Stimulated activated CD8-positive, alpha-beta memory T cell treated with anti-CD3 and anti-CD28 coated beads, Interleukin-15, amount 100 ng/mL, for 48 hours (primary cell): ENCODE results near the gene HIVEP1.

ENCODE experiments used
- DNase-seq, 2 donors: peaks; one replicate each; pipeline ENCODE4 v3.0.0-alpha.2; 2020; ENCODE audit warnings: low read depth in 2 of 2

HIVEP1 gene

GRCh38 chr6:12189150-12189549 lies 177.0 kb downstream of the HIVEP1 start:
- no peak for DNase-seq

- DNase-seq, result no peak
Measured at GRCh38 chr6:12189661-12190060, 177.5 kb downstream of the HIVEP1 start.

DNA sequence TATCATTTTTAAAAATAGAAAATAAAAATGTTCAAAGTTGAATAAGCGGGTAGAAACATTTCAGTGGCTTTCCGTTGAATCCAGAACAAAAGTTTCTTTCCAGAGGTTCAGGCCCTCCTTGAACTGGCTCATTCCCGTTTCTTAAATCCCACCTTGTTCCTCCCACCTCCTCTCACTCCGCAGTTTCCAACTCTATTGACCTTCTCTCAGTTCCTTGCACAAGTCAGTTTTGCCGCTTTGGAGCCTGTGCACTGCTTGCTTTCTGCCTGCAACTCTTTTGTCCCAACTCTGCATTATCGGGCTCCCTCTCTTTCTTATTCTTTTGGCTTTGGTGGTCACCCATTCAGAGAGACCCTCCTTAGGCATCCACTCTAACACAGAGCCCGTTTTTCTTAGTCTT lies 178.1 kb downstream of the HIVEP1 start:
- DNase-seq, result no peak

DNA sequence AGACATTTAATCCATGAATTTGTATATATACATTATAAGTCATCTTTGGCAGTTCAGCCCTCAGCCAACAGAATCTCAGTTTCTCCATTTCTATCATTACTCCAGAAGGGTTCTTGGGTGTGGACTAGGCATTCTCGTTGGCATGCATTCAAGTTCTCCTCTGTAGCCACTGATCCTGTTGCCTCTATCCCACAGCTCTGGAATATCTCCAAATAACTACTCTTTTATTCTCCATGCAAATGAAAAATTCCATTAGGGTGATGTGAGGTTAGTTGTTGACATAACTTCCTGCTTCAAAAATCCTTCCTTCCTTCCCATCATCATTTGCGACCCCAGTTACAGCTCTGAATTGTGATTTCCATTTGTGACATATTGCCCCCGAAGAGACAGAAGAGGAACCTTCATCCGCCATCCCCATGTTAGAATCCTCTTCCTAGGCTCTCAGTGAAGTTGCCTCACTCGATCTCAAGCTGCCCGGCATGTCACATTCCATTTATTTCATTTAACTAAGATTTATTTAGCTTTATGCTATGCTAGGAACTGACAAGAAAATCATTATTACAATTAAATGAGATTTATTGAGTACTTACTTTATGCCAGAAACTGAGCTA lies 184.3 kb downstream of the HIVEP1 start:
- no peak for DNase-seq

DNA sequence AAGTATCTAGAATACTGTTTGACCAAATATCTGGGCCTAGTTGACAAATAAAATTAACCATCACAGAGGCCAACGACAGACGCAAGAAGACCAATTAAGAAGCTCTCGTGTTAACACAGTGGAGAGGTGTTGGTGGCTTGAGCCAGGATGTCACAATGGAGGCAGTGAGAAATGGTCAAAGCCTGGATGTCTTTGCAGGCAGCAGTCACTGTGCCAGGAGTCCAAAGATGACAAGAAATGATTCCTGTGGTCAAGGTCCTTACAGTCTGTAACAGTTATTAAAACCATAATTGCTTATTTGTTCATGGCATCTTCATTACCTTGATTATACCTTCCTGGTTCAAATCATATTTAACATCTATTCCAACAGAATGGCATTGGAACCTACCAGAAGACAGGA lies 186.7 kb downstream of the HIVEP1 start:
- no peak for DNase-seq

DNA sequence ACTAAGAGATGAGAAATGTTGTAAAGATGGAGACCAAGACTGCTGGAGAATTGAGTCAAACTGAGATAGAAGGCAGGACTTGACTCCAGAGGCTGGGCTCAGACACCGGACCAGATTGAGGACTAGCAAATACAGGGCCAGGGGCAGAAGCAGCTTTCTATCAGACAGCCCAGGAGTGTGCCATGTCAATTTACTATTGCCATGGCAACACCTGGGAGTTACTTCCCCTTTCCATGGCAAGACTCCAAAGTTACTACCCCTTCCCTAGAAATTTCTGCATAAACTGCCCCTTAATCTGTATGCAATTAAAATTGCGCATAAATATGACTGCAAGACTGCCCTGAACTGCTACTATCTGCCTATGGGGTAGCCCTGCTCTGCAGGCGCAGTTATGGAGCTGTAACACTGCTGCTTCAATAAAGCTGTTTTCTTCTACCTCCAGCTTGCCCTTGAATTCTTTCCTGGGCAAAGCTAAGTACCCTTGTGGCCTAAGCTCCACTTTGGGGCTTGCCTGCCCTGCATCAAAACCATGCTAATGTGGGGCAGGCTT lies 188.0 kb downstream of the HIVEP1 start:
- no peak for DNase-seq

- no peak for DNase-seq
Measured at GRCh38 chr6:12200761-12201160, 188.6 kb downstream of the HIVEP1 start.

- DNase-seq, result no peak
Measured at GRCh38 chr6:12203001-12203400, 190.9 kb downstream of the HIVEP1 start.

- peak in 1 of 2 donors; percentile 9 for DNase-seq
Measured at GRCh38 chr6:12208190-12208589, 196.1 kb downstream of the HIVEP1 start.

GRCh38 chr6:12208673-12209072 lies 196.6 kb downstream of the HIVEP1 start:
- DNase-seq, result no peak
